Keratinocyte (primary cell): ENCODE data around the gene CDCA4. TPM values are rescaled to one million over a fixed set of nuclear protein-coding genes. Genes with fewer than 3 reads are reported as not detected.

Source experiments
- DNase-seq: peaks from one replicate; pipeline ENCODE4 v3.0.0-alpha.2; 2011; ENCODE audit warnings: low read depth, missing footprints, low spot score
- FAIRE-seq: peaks from 2 replicates; lab custom pipeline; 2011; peaks lifted over from hg19 to GRCh38; lab: Jason Lieb, UNC
- H2AFZ ChIP-seq: 2 replicates; pipeline ENCODE4 v1.6.0; 2012; ENCODE audit warnings: low read length, control low read depth, inconsistent platforms; ENCODE audit not compliant: control insufficient read depth
- H3K27ac ChIP-seq: 2 replicates; pipeline ENCODE4 v1.5.1; 2011; ENCODE audit warnings: low read length; ENCODE audit not compliant: control insufficient read depth, insufficient read depth
- H3K27me3 ChIP-seq: 3 replicates; pipeline ENCODE4 v1.6.0; 2011; ENCODE audit warnings: low read length; ENCODE audit not compliant: control insufficient read depth, insufficient read depth; ENCODE audit errors: extremely low read depth
- H3K36me3 ChIP-seq, 2 experiments: 2 replicates in 1 of 2; 3 replicates in 1 of 2; pipeline ENCODE4 v1.5.1; 2011; ENCODE audit warnings: low read length in 2 of 2, mild to moderate bottlenecking in 1 of 2; ENCODE audit not compliant: control insufficient read depth in 2 of 2, insufficient read depth in 2 of 2; ENCODE audit errors: extremely low read depth in 1 of 2
- H3K4me1 ChIP-seq: 3 replicates; pipeline ENCODE4 v1.5.1; 2011; ENCODE audit warnings: low read length; ENCODE audit not compliant: control insufficient read depth, insufficient read depth; ENCODE audit errors: extremely low read depth
- H3K4me2 ChIP-seq: 3 replicates; pipeline ENCODE4 v1.6.0; 2011; ENCODE audit warnings: low read depth, low read length; ENCODE audit not compliant: control insufficient read depth, insufficient read depth; ENCODE audit errors: extremely low read depth
- H3K4me3 ChIP-seq, 3 experiments: fragments of 200-600 bp in 1 of 3; sonication (generic) in 1 of 3; 2 replicates in 2 of 3; 3 replicates in 1 of 3; pipeline ENCODE4 v1.5.1; 2011 to 2016; ENCODE audit warnings: low read length in 3 of 3, mild to moderate bottlenecking in 3 of 3, control low read depth in 2 of 3, inconsistent platforms in 1 of 3, low read depth in 1 of 3, mixed read lengths in 1 of 3, mixed run types in 1 of 3, moderate library complexity in 1 of 3; ENCODE audit not compliant: control insufficient read depth in 2 of 3, insufficient read depth in 2 of 3; ENCODE audit errors: extremely low read depth in 1 of 3
- H3K79me2 ChIP-seq: 2 replicates; pipeline ENCODE4 v1.6.0; 2012; ENCODE audit warnings: low read length; ENCODE audit not compliant: control insufficient read depth, insufficient read depth
- H3K9ac ChIP-seq: 3 replicates; pipeline ENCODE4 v1.6.0; 2011; ENCODE audit warnings: low read length; ENCODE audit not compliant: control insufficient read depth, insufficient read depth; ENCODE audit errors: extremely low read depth
- H3K9me1 ChIP-seq: 3 replicates; pipeline ENCODE4 v1.6.0; 2011; ENCODE audit warnings: low read length; ENCODE audit not compliant: control insufficient read depth, insufficient read depth; ENCODE audit errors: extremely low read depth
- H3K9me3 ChIP-seq: 2 replicates; pipeline ENCODE4 v1.5.1; 2012; ENCODE audit warnings: low read depth, low read length; ENCODE audit not compliant: control insufficient read depth
- H4K20me1 ChIP-seq: 3 replicates; pipeline ENCODE4 v1.6.0; 2011; ENCODE audit warnings: low read length; ENCODE audit not compliant: control insufficient read depth, insufficient read depth; ENCODE audit errors: extremely low read depth
- CTCF ChIP-seq, 3 experiments: IDR thresholded peaks in 1 of 3; conservative IDR thresholded peaks in 1 of 3; optimal IDR thresholded peaks in 1 of 3; 2 replicates in 2 of 3; 3 replicates in 1 of 3; pipeline versions ENCODE3 to v1.5.1; 2011; ENCODE audit warnings: low read length in 3 of 3, mild to moderate bottlenecking in 3 of 3, moderate library complexity in 2 of 3, control low read depth in 1 of 3, inconsistent platforms in 1 of 3; ENCODE audit not compliant: insufficient read depth in 2 of 3; ENCODE audit errors: extremely low read depth in 1 of 3
- EZH2 ChIP-seq: IDR thresholded peaks from one replicate; pipeline ENCODE4 v1.6.1; 2012; ENCODE audit warnings: inconsistent platforms, mild to moderate bottlenecking, low read length, moderate library complexity
- dilution Hi-C: fragments of 300-500 bp; cut with MboI; formaldehyde crosslinking; loops from one replicate; pipeline ENCODE4 v1.7.0; 2020; ENCODE audit warnings: low sequenced_read_pairs; ENCODE audit not compliant: extremely low pct_ligation_motif_present
- polyA plus RNA-seq, 5 experiments: library from polyadenylated mRNA; depleted of rRNA in 3 of 5; stranded (reverse) in 3 of 5; stranded (forward) in 1 of 5; unstranded in 1 of 5; fragments of >200 nt; gene quantifications; 1 replicate in 1 of 5; 2 replicates in 3 of 5; 3 replicates in 1 of 5; pipeline versions ENCODE4 v1.2.1 to v1.2.3, GENCODE V29; 2011 to 2012; ENCODE audit warnings: missing spikeins in 2 of 5, low read depth in 1 of 5, low replicate concordance in 1 of 5

The CDCA4 gene
- polyA plus RNA-seq, 1 donor (not counting 4 experiments of a cell fraction or from before 2014, with no cell fraction given): 35.7 TPM

GRCh38 chr14:104972301-104973134 lies 48.4 kb downstream of the CDCA4 start:
- FAIRE-seq: peak; percentile 98
- H3K36me3 ChIP-seq: no peaks in the 10 kb centered on the region
- no peaks in the 10 kb centered on the region for H3K9me3 ChIP-seq
- peak overlapping the region; percentile 100 for H3K9ac ChIP-seq
- no peaks in the 10 kb centered on the region for H3K9me1 ChIP-seq
- DNase-seq: peak; percentile 81
- peak overlapping the region; percentile 91 for H3K4me2 ChIP-seq
- peaks cover 3% of the 10 kb centered on the region for H4K20me1 ChIP-seq
- dilution Hi-C loops: no loop called here
- peak overlapping the region; percentile 98 for H3K27ac ChIP-seq
- H3K27me3 ChIP-seq: no peaks in the 10 kb centered on the region
- peaks cover 74% of the 10 kb centered on the region for H3K4me1 ChIP-seq
- H3K4me3 ChIP-seq: peak overlapping the region; percentile 10 to 62 (median 49)
- H2AFZ ChIP-seq: peak overlapping the region; percentile 37
- peaks cover 47% of the 10 kb centered on the region for H3K79me2 ChIP-seq
- TF ChIP-seq CTCF (optimal IDR thresholded peaks at IDR 0.05 in 1 of 3, IDR thresholded peaks at IDR 0.05 in 1 of 3, conservative IDR thresholded peaks at IDR 0.05 in 1 of 3; ENCODE audit: extremely low read depth in 1 of 3, insufficient read depth in 2 of 3, low read length in 3 of 3) (peak in 2 of 3 experiments; percentile 39 to 52), EZH2 (no peak)

- H2AFZ ChIP-seq: no peak overlapping the region
- no peaks in the 10 kb centered on the region for H3K9me1 ChIP-seq
- H3K4me1 ChIP-seq: peaks cover 75% of the 10 kb centered on the region
- no peak for FAIRE-seq
- no peaks in the 10 kb centered on the region for H3K27me3 ChIP-seq
- peak overlapping the region; percentile 98 for H3K27ac ChIP-seq
- dilution Hi-C loops: no loop called here
- H3K9ac ChIP-seq: peak overlapping the region; percentile 100
- no peaks in the 10 kb centered on the region for H3K9me3 ChIP-seq
- H3K4me3 ChIP-seq: peak overlapping the region in 2 of 3 experiments; percentile 17 to 62
- no peak for DNase-seq
- H3K36me3 ChIP-seq: no peaks in the 10 kb centered on the region
- peak overlapping the region; percentile 91 for H3K4me2 ChIP-seq
- peaks cover 3% of the 10 kb centered on the region for H4K20me1 ChIP-seq
- TF ChIP-seq CTCF (optimal IDR thresholded peaks at IDR 0.05 in 1 of 3, IDR thresholded peaks at IDR 0.05 in 1 of 3, conservative IDR thresholded peaks at IDR 0.05 in 1 of 3; ENCODE audit: extremely low read depth in 1 of 3, insufficient read depth in 2 of 3, low read length in 3 of 3) (no peak), EZH2 (no peak)
- H3K79me2 ChIP-seq: peaks cover 48% of the 10 kb centered on the region
These were observed 49.2 kb downstream of the CDCA4 start for GRCh38 chr14:104971447-104972240.
